Neural cell (in vitro differentiated cells): ENCODE results near the gene MT1X. TPM values are rescaled to one million over a fixed set of nuclear protein-coding genes. Genes with fewer than 3 reads are reported as not detected.

Experiments used
- H2AFZ ChIP-seq: fragments of 200-600, 300-800 bp; sonication (generic), shearing (Covaris generic); 2 replicates; pipeline ENCODE4 v1.6.0; 2014; ENCODE audit warnings: low read depth, mild to moderate bottlenecking, antibody characterized with exemption, low read length, moderate library complexity
- H3F3A ChIP-seq: fragments of 200-600 bp; shearing (Covaris generic); 2 replicates; pipeline ENCODE4 v1.6.1; 2016; ENCODE audit warnings: mild to moderate bottlenecking, moderate library complexity, mixed read lengths, antibody characterized with exemption, low read length; ENCODE audit not compliant: insufficient read depth, poor library complexity, severe bottlenecking
- H3K27ac ChIP-seq: fragments of 200-600, 300-800 bp; sonication (generic), shearing (Covaris generic); 2 replicates; pipeline ENCODE4 v1.5.1; 2014; ENCODE audit warnings: mild to moderate bottlenecking, low read length, moderate library complexity
- H3K27me3 ChIP-seq: fragments of 300-800, 200-600 bp; sonication (generic), shearing (Covaris generic); 2 replicates; pipeline ENCODE4 v1.6.0; 2014; ENCODE audit warnings: mild to moderate bottlenecking, low read depth, low read length, moderate library complexity; ENCODE audit not compliant: insufficient read depth
- H3K36me3 ChIP-seq: fragments of 300-800, 200-600 bp; sonication (generic), shearing (Covaris generic); 2 replicates; pipeline ENCODE4 v1.5.1; 2014; ENCODE audit warnings: mild to moderate bottlenecking, antibody characterized with exemption, low read length, moderate library complexity; ENCODE audit not compliant: insufficient read depth
- H3K4me2 ChIP-seq: fragments of 300-800, 200-600 bp; sonication (generic), shearing (Covaris generic); 2 replicates; pipeline ENCODE4 v1.6.0; 2014; ENCODE audit warnings: mild to moderate bottlenecking, low read length
- H3K4me3 ChIP-seq: fragments of 300-800, 200-600 bp; sonication (generic), shearing (Covaris generic); 2 replicates; pipeline ENCODE4 v1.5.1; 2014; ENCODE audit warnings: mild to moderate bottlenecking, low read length, moderate library complexity
- H3K79me2 ChIP-seq: fragments of 200-600 bp; shearing (Covaris generic); replicated peaks from 2 replicates; pipeline ENCODE4 v1.6.0; 2014; ENCODE audit warnings: mild to moderate bottlenecking, low read length, moderate library complexity; ENCODE audit not compliant: insufficient read depth
- H3K9ac ChIP-seq: fragments of 300-800, 200-600 bp; sonication (generic), shearing (Covaris generic); 2 replicates; pipeline ENCODE4 v1.6.1; 2016; ENCODE audit warnings: mild to moderate bottlenecking, low read length, mixed read lengths
- H3K9me2 ChIP-seq: fragments of 200-600 bp; shearing (Covaris generic); 2 replicates; pipeline ENCODE4 v1.6.1; 2016; ENCODE audit warnings: mild to moderate bottlenecking, low read length, mixed read lengths; ENCODE audit not compliant: insufficient read depth
- H3K9me3 ChIP-seq: fragments of 200-600, 300-800 bp; sonication (generic), shearing (Covaris generic); 2 replicates; pipeline ENCODE4 v1.6.1; 2016; ENCODE audit warnings: mild to moderate bottlenecking, mixed run types, low read length, moderate library complexity, mixed read lengths
- H4K20me1 ChIP-seq: fragments of 200-600 bp; shearing (Covaris generic); 2 replicates; pipeline ENCODE4 v1.6.1; 2016; ENCODE audit warnings: mild to moderate bottlenecking, mixed run types; ENCODE audit not compliant: insufficient read depth
- CTCF ChIP-seq: fragments of 450-650 bp; IDR thresholded peaks from 2 replicates; pipeline ENCODE4 v1.5.1; 2014; ENCODE audit warnings: antibody characterized with exemption, mild to moderate bottlenecking, moderate library complexity; ENCODE audit not compliant: poor library complexity, severe bottlenecking
- EP300 ChIP-seq: fragments of 450-650 bp; conservative IDR thresholded peaks from 2 replicates; pipeline ENCODE4 v1.6.1; 2014; ENCODE audit warnings: antibody characterized with exemption, mild to moderate bottlenecking, moderate library complexity; ENCODE audit not compliant: poor library complexity, severe bottlenecking
- EZH2 ChIP-seq: fragments of 200-600, 300-800 bp; shearing (Covaris generic), sonication (generic); IDR thresholded peaks from 2 replicates; pipeline ENCODE4 v1.6.1; 2014; ENCODE audit warnings: antibody characterized with exemption, low read length, borderline replicate concordance, mild to moderate bottlenecking; ENCODE audit not compliant: insufficient read depth, poor library complexity, severe bottlenecking
- MXI1 ChIP-seq: fragments of 450-650 bp; conservative IDR thresholded peaks from 2 replicates; pipeline ENCODE4 v1.6.1; 2014; ENCODE audit warnings: antibody characterized with exemption, mild to moderate bottlenecking; ENCODE audit not compliant: poor library complexity, severe bottlenecking
- POLR2AphosphoS5 ChIP-seq: IDR thresholded peaks from 2 replicates; pipeline ENCODE4 v1.6.1; 2012
- RAD21 ChIP-seq: fragments of 450-650 bp; conservative IDR thresholded peaks from 2 replicates; pipeline ENCODE4 v1.6.1; 2014; ENCODE audit warnings: antibody characterized with exemption, mild to moderate bottlenecking, moderate library complexity
- REST ChIP-seq: IDR thresholded peaks from 2 replicates; pipeline ENCODE4 v1.6.1; 2012; ENCODE audit warnings: borderline replicate concordance
- SMC3 ChIP-seq: fragments of 450-650 bp; conservative IDR thresholded peaks from 2 replicates; pipeline ENCODE4 v1.6.1; 2014; ENCODE audit warnings: antibody characterized with exemption, mild to moderate bottlenecking, moderate library complexity; ENCODE audit not compliant: poor library complexity
- TAF1 ChIP-seq: IDR thresholded peaks from 2 replicates; pipeline ENCODE4 v1.6.1; 2012; ENCODE audit warnings: low read depth
- polyA plus RNA-seq: library from polyadenylated mRNA; depleted of rRNA; stranded (reverse); fragments of >200 nt; gene quantifications from 2 replicates; pipeline ENCODE4 v1.2.3, GENCODE V29; 2014

The MT1X gene
- polyA plus RNA-seq, 1 donor from 2014 or later: 8.1 TPM

DNA sequence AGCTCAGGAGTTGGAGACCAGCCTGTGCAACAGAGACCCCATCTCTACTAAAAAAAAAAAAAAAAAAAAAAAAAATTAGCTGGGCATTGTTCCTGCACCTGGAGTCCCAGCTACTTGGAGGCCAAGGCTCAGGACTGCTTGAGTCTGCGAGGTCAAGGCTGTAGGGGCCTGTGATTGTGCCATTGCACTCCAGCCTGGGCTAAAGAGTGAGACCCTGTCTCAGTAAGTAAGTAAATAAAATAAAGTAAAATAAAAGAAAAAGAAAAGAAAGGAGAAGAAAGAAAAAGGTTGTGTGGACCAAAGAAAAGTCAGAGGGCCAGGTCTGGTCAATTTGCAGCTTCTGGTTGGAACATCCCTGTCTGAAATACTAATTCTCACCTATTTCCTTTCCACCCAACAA lies 18.4 kb downstream of the MT1X start:
- no peak overlapping the region for H3K4me2 ChIP-seq
- H3K9me3 ChIP-seq: no peaks in the 10 kb centered on the region
- H3K79me2 ChIP-seq: no peaks in the 10 kb centered on the region
- H4K20me1 ChIP-seq: no peaks in the 10 kb centered on the region
- no peaks in the 10 kb centered on the region for H3F3A ChIP-seq
- no peaks in the 10 kb centered on the region for H3K9me2 ChIP-seq
- H3K36me3 ChIP-seq: no peaks in the 10 kb centered on the region
- H3K4me3 ChIP-seq: no peak overlapping the region
- no peaks in the 10 kb centered on the region for H3K27me3 ChIP-seq
- no peak overlapping the region for H3K9ac ChIP-seq
- no peak overlapping the region for H3K27ac ChIP-seq
- TF ChIP-seq REST (no peak), POLR2AphosphoS5 (no peak), SMC3 (no peak), EZH2 (no peak), MXI1 (no peak), CTCF (no peak), RAD21 (no peak), TAF1 (no peak), EP300 (no peak)
- H2AFZ ChIP-seq: no peak overlapping the region

DNA sequence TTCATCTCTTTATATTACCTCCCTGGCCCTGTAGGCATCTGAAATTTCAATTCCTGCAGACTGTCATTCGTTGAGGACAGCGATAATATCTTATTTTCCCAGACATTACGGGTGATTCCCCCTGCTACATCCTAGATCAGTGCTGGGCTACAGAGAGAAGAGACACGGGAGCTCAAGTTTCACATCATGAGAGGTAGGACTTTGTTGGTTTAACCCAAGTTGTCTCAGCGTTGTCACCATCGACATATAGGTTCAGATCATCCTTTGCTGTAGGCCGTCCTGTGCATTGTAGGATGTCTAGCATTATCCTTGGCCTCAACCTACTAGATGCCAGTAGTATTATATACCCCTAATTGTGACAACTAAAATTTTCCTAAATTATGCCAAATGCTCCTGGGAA lies 19.3 kb downstream of the MT1X start:
- Histone ChIP-seq H3K9me3 (no peaks in the 10 kb centered on the region), H4K20me1 (no peaks in the 10 kb centered on the region), H3K4me3 (no peak overlapping the region), H3K9me2 (no peaks in the 10 kb centered on the region), H2AFZ (no peak overlapping the region), H3K27ac (no peak overlapping the region), H3K79me2 (no peaks in the 10 kb centered on the region), H3F3A (no peaks in the 10 kb centered on the region), H3K4me2 (no peak overlapping the region), H3K9ac (no peak overlapping the region), H3K36me3 (no peaks in the 10 kb centered on the region), H3K27me3 (no peaks in the 10 kb centered on the region)
- TF ChIP-seq POLR2AphosphoS5 (no peak), EP300 (no peak), SMC3 (no peak), CTCF (no peak), TAF1 (no peak), RAD21 (no peak), EZH2 (no peak)
